Spleen (tissue), 7 donors: ENCODE data around the gene MALSU1.

Experiments used
- CTCF ChIP-seq, 11 experiments: fragments of 200-600 bp in 7 of 11; fragments of 450-650 bp in 4 of 11; sonication (generic) in 4 of 11; IDR thresholded peaks in 8 of 11; conservative IDR thresholded peaks in 3 of 11; 1 replicate in 7 of 11; 2 replicates in 4 of 11; pipeline versions ENCODE4 v1.4.0 to v1.8.0; 2016 to 2021; ENCODE audit warnings: antibody characterized with exemption in 11 of 11, inconsistent platforms in 4 of 11, mild to moderate bottlenecking in 1 of 11
- POLR2AphosphoS5 ChIP-seq, 3 donors: sonication (generic); formaldehyde crosslinking; IDR thresholded peaks; one replicate each; pipeline ENCODE4 v1.5.1; 2017; ENCODE audit warnings: antibody characterized with exemption in 3 of 3
- donor health status: DM: no; HTN: no; CAD: no; lungs with moderate emphysema.
- donor health status: DM: no; HTN: no; CAD: no.
- donor health status: DM: no; HTN: no; CAD: no.

GRCh38 chr7:23350466-23350865 lies 51.3 kb downstream of the MALSU1 start:
- TF ChIP-seq POLR2AphosphoS5 (IDR thresholded peaks at IDR 0.05): no peak
- no peak for TF ChIP-seq CTCF (IDR thresholded peaks at IDR 0.05 in 8 of 11, conservative IDR thresholded peaks at IDR 0.05 in 3 of 11)
